GM21526 (cell line): Measurements from ENCODE around the gene CMTR1.

Experiments
- ATAC-seq: cut with Tn5 transposase; IDR thresholded peaks from one replicate; pipeline ENCODE4 v1.9.1; 2021; ENCODE audit warnings: moderate library complexity; ENCODE audit not compliant: unreplicated experiment, low FRiP score

CMTR1 gene

DNA sequence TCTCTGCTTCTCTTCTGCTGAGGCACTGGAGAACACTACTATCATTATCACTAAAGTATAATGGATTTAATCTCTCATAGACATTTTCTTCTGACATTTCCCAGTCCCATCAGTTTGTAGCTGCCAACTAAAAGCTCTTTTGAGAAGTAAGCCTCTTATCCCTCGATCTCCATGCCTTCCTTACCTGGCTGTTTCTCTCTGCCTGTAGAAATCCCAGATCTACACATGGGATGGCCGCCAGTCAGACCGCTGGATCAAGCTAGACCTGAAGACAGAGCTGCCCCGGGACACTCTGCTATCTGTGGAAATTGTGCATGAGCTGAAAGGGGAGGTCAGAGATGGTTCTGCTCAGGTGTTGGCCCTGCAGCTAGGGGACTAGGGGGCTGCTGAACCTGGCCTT, 41.3 kb downstream of the CMTR1 start:
- no peak for ATAC-seq

DNA sequence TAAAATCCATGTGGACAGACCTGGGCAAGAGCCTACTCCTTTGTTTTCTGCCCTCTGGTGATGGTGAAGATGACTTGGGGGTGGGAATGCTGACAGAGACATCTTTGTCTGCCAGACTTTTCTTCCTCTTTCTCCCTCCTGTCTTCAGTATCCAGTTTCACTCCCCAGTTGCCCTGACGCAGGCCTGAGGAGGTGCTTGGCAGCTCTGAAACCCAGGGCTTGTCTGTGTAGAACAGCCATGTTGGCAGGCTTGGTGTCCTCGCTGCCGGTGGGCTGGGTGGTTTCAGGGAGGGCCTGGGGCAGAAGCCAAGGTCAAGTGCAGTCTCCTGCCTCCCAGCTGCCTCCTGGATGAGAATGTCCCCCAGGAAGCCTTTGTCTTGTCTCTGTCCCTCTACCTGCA, 44.2 kb downstream of the CMTR1 start:
- no peak for ATAC-seq

DNA sequence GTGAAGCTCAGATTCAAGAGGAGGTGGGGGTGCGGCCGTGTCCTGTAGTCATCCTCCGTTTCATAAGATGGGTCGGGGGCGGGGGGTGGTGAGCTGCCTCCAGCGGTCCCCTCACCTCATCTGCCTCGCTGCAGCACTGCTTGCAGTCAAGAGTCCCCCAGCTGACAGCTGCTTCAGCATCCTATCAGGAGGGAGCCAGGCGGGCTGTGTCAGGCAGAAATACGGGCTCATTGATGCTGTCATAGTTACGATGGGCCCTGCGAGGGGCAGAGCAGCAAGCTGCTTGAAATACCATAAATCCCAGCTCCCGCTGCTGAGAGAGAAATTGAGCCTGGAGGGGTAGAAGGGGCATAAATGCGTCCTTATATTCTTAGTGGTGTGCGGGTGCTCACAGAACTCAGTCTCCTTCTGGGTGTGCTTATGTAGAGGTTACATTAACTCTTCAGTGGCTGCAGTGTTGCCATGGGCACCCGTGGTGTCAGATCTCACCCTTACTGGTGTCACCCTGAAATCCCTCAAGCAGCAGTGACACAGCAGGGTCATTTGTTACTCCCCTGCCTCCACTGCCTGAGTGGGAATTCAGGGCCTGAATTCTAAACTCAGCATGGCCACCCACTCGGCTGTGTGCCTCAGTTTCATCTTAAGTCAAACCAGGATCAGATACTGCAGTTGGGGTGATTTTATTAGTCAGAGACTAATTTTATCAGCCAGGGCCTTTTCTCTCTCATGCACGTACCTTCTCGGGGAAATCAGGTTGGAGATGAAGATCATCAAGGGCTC, 44.8 kb downstream of the CMTR1 start:
- no peak for ATAC-seq

DNA sequence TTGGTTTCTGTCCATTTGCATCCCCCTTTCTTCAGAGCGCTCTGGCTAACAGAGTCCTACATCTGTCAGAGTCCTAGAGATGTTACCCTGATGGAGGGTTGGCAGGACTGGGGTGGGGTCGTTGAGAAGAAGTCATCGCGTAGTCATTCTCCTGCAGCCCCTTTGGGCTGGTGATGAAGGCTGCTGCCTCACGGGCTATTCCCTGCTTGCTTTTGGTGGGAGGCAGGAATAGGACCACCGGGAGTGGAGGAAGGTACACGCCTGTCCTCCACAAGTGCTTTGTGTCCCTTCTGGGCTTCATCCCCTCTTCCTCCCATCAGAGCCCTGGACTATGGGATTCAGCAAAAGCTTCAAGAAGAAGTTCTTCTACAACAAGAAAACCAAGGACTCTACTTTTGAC, 45.8 kb downstream of the CMTR1 start:
- ATAC-seq, result no peak

DNA sequence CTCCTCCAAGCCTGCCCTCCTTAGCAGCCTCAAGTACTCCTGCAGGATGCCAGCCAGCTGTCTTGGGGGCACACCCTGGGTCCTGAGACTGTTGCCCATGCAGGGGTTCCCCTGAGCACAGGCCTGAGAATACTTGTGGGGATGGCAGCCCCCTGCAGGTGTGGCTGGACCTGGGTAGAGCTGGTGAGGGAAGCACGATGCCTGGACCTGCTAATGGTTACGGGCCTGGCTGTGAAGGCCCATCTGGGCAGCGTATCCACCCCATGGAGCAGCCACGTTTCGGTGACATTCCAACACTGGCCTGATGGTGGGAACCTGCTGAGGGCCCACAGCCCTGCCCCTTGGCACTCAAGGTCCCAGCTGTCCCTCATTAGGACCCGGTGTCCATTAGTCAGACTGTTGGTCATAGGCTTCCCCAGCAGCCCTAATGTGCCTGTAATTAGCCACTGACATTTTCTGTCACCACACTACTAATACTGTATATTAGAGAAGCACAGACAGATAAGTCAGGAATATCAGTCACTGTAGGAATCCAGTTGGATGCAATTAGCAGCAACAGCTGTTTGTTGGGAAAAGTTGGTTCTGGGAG, 46.3 kb downstream of the CMTR1 start:
- ATAC-seq, result no peak

DNA sequence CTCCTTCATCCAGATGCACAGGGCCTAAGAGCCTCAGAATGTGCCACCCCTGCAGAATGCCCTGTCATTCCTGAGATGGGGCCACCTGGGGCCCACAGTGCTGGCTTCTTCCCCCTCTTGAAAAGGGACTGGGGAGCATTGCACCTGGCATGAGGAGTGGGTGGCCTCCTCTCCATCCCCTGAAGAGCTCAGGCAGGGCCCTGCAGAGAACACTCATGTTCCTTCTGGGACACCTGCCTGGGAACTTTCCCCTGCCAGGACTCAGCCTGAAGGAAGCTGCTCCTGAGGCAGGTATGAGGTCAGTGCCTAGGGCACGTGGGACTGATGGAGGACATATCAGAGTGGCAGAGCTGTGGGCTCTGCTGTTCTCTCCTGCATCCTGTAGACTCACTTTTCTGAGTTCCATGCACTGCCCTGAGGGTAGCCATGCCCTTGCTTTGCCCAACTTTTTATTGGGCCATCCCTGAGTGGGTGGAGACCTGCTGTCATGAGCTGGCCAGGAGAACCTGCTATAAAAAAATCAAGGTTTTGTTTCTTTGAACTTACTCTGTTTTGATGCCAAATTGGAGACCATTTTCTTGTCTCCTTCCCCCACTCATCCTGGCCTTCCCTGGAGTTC, 47.2 kb downstream of the CMTR1 start:
- ATAC-seq, result no peak

DNA sequence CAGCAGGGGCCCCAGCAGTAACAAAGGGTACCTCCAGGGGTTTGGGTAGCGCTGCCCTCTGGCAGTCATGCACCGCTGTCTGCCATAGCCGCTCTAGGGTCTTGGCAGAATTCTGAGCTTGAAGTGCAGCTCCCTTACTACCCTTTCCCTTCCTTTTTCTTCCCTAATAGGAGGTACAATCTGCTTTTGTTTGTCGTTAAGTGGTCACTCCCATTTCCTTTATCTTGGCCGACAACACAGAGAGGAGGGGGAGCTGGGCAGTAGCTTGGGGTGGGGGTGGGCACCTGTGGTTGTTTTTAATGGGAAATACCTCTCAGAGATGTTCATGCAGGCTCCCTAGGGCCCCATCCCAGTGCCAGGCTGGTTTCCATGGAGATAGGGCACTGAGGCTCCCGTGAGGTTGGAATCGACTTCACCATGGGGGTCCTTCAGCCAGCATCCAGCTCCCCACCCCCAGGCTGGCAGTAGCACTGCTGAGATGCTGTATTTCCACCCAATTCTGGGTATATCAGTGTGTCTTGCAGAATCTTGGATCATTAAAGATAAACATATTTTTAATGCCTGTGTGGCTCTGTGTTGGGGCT, 48.0 kb downstream of the CMTR1 start:
- ATAC-seq, result no peak

DNA sequence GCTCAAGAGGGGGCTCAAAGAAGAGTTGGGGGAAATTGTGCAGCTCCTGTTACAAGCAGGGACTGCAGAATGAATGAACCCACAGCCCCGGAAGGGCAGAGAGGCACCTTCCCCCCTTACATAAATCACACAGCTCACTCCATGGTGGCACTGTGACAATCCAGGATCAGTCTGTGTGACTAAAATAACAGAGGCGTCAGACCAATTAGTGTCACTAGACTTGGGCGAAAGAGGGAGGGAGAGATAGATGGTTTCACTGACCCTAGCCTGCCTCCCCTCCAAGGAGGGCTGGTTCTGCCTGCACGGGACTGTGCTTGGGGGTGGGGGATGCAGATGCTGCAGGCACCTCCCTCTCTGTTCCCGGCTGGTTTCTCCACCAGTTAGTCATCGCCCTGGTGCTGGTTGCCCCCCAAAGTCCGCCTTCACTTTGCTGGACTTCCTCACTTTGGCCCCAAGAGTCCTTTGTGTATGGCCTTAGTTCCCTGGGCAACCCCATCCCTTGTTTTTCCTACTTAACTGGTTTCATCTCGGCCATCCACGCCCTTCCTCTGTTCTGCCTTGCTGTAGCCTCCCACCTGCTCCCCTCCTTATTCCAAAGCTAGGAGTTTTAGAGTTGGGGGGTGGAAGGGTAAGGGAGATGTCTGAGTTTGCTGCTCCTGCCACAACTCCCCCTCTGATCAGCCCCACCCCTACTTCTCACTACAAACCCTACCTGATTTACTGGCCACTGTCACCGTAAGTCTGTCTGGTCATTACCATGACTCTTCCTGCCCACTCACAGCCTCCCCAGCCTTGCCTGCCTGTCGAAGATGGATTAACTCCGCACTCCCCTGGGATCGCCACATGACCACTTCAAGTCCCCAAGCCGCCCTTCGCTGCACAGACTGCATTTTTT, 48.9 kb downstream of the CMTR1 start:
- ATAC-seq, result no peak

DNA sequence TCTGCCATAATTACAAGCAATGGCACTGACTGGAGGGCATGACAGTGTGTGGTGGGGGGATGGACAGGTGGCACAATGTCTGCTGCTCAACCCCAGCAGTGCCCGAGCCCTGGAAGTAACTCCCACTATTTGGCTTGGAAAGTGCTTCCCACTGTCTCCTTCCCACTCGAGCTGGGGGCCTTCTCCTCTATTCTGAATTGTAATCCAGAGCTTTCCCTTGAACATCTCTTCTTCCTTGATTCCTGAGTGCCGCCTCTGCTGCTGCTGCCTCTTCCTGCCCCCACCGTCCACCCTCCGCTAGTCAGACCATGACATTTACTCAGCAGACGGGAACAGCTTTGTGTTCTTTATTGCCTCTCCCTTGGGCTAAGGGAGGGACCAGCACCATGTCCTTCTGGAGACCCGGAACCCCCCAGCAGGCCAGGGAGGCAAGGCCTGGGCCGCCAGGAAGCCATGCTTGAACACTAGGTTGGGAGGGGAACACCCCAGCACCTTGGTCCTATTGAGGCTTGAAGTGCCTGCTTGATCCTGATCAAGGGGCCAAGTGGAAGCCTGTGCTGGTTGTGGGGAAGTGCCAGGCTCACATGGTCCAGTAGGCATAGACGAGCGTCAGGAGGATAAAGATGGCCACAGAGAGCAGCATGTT, 49.7 kb downstream of the CMTR1 start:
- no peak for ATAC-seq

DNA sequence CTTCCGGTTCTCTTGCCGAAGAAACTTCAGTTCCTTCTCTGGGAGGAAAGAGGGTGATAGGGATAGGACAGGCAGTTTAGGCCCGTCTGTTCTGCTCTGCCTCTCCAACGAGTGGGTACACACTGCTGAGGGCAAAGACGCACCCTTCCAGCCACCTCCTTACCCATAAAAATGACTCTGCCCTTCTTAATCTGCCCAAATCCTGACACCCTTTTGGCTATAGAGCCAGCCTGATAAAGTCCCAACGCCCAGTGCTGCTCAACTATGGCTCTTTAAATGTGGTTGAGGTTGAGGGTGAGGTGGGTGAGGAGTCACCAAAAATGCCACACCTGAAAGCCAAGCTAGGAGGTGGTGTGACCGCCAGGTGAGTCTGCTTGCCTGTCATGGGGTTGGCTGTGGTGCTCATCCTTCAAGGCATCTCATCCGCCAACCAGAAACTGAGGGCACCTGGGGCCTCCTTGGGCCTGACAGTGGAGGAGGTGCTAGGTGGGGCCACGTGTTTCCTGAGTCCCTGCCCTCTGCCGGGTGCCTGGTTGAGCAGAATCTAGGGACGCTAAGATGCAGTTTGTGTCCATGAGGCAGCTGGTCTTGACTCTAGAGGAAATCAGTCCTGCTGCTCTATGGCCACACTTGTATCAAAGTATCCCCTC, 50.4 kb downstream of the CMTR1 start:
- no peak for ATAC-seq

DNA sequence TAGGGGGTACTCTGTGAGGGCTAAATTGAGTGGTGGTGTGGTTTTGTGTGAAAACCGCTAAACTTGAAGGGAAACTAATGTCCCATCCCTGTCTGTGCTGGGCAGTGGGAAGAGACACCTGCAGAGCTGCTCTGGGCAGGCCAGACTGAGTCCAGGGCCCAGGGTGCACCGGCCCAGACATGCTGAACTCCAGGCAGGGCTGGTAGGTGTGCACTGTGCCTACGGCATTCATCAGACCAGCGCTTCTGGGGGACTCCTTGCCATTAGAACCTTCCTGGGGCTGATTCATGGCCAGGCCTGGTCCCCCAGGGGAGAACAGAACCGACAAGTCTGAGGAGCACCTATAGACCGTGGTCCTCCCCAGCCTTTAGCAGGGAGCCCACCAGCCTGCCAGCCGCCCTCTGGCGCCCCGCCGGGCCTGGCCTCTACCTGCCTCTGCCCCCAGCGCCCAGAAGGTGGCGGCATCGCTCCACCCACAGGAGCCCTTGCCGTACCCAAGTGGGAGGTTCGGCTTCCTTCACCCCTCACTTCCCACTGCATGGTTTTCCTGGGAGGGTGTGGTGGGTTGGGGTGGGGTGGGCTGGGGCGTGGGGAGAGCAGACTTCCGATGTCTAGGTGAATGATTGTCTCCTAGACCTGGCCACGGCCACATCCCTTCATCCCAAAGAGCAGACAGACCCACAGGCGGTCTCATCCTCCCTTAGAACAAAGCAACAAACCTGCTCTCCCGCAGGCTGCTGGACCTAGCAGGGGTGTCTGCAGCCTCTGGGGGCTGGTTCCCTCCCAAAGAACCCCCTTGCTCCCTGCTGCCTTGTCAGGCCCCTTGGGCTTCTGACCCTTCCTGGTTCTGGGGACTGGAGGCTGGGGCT, 51.1 kb downstream of the CMTR1 start:
- no peak for ATAC-seq

DNA sequence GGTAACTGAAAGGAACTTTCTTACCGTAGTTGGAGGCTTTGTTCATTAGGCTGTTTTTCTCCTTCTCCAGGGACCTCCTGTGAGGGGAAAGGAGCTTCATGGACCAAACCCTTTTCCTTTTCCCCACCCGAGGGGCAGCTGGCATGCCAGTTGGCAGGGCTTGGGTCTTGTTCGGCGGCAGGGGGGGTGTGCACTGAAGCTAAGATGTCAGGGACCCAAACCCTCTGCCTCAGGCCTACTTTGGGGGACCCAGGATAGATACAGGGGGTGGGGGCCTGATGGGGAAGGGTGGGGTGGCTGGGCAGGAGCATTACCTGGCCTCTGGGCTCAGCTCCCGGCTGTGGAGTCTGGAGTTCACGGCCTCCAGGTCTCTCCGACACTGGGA, 51.8 kb downstream of the CMTR1 start:
- no peak for ATAC-seq

DNA sequence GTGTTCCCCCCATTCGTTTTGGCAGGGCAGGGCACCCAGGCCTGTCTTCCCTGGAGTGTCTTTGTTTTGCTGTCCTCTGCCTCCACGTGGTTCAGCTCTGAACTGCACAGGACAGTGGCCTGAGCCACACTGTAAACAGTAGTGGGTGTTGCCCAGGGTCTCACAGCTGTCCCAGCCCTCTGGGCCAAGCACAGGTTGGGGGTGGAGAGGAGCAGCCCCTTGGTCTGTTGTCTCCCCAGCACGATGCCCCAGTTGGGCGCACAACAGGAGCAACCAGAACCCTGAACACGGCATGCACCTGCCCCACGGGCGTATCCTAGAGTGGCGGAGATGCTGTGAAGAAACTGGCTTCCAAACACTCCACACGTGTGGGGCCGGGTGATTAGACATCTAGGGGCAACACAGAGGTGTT, 52.3 kb downstream of the CMTR1 start:
- ATAC-seq, result no peak

DNA sequence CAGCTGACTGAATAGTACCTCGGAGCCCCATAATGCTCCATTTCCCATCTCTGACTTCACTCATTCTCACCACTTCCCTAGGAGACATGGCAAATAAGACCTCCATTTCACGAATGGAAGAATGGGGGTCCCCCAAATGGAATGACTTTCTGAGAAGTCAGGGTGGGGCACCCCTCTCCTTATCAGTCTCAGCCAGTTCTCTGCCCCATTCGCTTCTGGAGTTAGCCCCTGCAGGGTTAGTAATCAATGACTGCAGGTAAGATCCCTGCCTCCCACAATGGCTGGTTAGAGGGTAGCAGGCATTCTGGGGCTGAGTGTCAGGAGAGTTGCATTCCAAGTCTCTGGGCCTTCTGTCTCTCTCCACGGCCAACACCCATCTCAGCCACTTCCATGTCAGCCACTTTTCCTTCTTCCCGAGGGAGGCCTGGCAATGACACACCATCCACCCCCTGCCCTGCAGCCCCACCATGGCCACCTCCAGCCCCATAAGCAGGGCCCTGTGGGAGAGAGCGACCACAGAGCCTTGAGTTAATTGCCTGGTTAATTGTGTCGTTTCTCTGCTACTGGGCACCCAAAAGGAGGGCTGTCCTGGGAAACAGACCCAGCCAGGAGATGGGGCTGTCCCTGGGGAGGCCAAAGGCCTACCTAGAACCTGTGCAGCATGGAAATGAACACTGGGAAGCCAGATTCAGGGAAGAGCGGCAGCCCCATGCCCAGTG, 53.3 kb downstream of the CMTR1 start:
- ATAC-seq, result no peak

DNA sequence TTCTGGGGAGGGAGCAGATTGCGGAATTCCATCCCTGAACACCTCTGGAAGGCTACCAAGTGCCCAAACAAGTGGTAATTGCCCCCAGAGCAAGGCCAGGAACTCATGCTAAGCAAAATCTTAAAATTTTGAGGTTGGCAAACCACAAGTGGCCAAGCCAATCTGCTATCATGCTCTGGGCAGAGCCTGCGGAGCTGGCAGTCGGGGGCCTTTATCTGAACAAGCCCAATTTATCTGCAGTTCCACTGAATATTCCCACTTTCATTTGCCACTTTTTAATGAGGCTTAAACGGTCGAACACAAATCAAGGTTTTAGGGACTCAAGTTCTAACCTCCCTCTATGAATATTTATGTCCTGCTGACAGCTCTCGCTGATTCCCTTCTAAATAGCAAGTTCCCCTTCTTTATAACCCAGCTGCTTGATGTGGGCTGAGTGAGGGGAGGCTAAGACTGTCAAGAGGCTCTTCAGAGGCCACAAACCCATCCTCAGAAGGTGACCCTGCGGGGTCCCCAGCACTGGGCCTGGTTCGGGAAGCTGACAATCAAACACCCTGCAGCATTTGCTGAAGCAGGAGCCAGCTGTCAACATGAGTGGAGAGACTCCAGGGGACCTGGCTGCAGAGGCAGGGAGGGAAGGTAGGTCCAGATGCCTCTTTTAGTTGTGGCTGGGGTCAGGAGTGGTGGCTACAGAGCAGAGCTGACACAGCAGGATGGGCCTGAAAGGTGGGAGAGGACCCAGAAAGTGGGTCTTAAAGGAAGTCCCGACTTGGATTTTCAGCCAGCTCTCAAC, 54.8 kb downstream of the CMTR1 start:
- no peak for ATAC-seq

DNA sequence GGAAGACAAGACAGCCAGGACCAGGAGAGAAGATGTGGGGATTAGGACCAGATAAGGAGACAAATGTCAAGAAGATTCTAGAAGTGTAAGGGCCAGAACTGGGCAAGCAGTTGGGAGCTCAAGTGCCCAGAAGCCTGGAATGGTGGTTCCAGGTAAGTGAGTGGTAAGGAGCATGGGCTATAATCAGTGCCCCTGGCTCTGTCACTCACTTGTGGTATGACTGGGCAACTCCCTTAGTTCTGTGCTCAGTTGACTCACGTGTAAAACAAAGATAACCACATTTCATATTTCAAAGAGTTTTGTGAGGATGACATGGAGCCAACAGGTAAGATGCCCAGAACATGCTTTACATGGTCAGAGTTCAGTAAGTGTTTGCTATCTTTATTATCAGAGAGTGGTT, 55.5 kb downstream of the CMTR1 start:
- no peak for ATAC-seq

DNA sequence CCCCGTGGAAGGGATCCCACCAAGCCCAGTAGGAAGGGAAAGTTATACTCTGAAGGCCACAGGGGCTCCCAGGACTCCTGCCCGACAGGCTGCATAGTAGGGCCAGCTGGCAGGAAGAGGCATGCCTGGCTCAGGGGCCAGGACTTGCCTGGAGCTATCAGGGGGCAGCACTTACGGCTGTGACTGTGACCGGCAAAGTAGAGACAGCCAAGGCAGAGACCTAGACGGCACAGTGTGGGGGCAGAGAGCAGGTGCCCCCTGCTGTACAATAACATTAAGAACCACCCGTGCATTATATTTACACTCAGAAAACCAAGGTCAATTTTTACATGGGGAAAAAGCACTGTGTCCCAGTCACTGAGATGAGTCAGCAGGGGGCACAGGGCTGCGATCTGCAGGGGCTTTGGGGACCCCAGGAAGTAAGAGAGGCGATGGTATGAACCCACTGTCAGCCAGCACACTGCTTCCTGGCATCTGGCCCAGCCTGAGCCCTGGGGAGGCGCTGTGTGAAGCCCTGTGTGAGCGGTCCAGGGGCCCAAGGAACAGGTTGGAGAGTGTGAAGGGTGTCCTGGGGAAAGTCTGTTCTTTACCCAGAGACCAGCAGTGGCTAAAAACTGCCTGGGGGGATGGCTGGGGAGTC, 56.8 kb downstream of the CMTR1 start:
- ATAC-seq, result no peak
